Psoas muscle (tissue), 8 donors: ENCODE data around the gene NAE1. TPM values are rescaled to one million over a fixed set of nuclear protein-coding genes. Genes with fewer than 3 reads are reported as not detected.

ENCODE experiments used
- ATAC-seq, 4 donors: fragments of 200-7000 bp; cut with Tn5 transposase; one replicate each; pipeline ENCODE4 v1.9.1; 2020; ENCODE audit warnings: moderate library complexity in 3 of 4, mild to moderate bottlenecking in 2 of 4
- DNase-seq, 2 donors: peaks; one replicate each; pipeline ENCODE4 v3.0.0-alpha.2; 2020
- H3K27ac ChIP-seq: fragments of 200-600 bp; one replicate; pipeline ENCODE4 v1.8.0; 2022
- H3K27me3 ChIP-seq, 3 donors: fragments of 200-600 bp in 1 of 3; one replicate each; pipeline versions ENCODE4 v1.6.1 to v1.8.0; 2013 to 2022; ENCODE audit warnings: low read length in 2 of 3, mild to moderate bottlenecking in 2 of 3, moderate library complexity in 1 of 3; ENCODE audit not compliant: insufficient read depth in 3 of 3
- H3K36me3 ChIP-seq, 2 donors: fragments of 200-600 bp in 1 of 2; one replicate each; pipeline versions ENCODE4 v1.6.1 to v1.8.0; 2013 to 2022; ENCODE audit warnings: low read depth in 1 of 2, mild to moderate bottlenecking in 1 of 2, moderate library complexity in 1 of 2; ENCODE audit not compliant: insufficient read depth in 1 of 2
- H3K4me1 ChIP-seq: fragments of 200-600 bp; one replicate; pipeline ENCODE4 v1.8.0; 2022
- H3K4me3 ChIP-seq: fragments of 200-600 bp; one replicate; pipeline ENCODE4 v1.8.0; 2022; ENCODE audit warnings: mild to moderate bottlenecking
- H3K9me3 ChIP-seq: fragments of 200-600 bp; one replicate; pipeline ENCODE4 v1.8.0; 2022
- WGBS, 3 donors: extraction: QIAGEN DNeasy Blood & Tissue Kit; methylation state at CpG; one replicate each; pipeline versions ENCODE4 v1.1.6 to v1.1.7; 2013; 5-methylcytosine and 5-hydroxymethylcytosine counted together
- intact Hi-C, 2 donors: fragments of 100-400 bp; cut with DNase I; formaldehyde crosslinking; loops; one replicate each; pipeline versions ENCODE4 v1.11.0 to v1.14.2; 2022
- polyA plus RNA-seq, 3 donors: library from polyadenylated mRNA; stranded (reverse); fragments of 200-250 nt; gene quantifications; one replicate each; pipeline ENCODE4 v1.2.3, GENCODE V29; 2013
- total RNA-seq, 4 donors: library from RNA; stranded (reverse); fragmentation: NEBNext Ultra II Directional in 2 of 4; extraction: Animal tissue kit (Norgen Biotek cat#: 25700) in 2 of 4; gene quantifications; one replicate each; pipeline versions ENCODE4 v1.2.1 to v1.2.4, GENCODE V29; 2021 to 2023
- TF ChIP-seq, protein P1 (sequence below): fragments of 200-600 bp; IDR thresholded peaks from one replicate; pipeline ENCODE4 v1.8.0; 2022; ENCODE audit warnings: antibody characterized with exemption
- donor health status: healthy with polysubstance abuse.
- donor health status: DM: no; HTN: no; CAD: no; lungs with moderate emphysema.
- donor health status: Bipolar disorder and iron deficiency.
- donor health status: healthy.
- donor health status: DM: yes; HTN: yes; CAD: no.
- donor health status: DM: no; HTN: no; CAD: no.
- donor health status: DM: no; HTN: no; CAD: no.
- donor health status: DM: yes; HTN: yes; CAD: no.

NAE1 gene
- total and polyA plus RNA-seq, 7 donors = 22.7 to 46.1 (median 30.9) TPM

DNA sequence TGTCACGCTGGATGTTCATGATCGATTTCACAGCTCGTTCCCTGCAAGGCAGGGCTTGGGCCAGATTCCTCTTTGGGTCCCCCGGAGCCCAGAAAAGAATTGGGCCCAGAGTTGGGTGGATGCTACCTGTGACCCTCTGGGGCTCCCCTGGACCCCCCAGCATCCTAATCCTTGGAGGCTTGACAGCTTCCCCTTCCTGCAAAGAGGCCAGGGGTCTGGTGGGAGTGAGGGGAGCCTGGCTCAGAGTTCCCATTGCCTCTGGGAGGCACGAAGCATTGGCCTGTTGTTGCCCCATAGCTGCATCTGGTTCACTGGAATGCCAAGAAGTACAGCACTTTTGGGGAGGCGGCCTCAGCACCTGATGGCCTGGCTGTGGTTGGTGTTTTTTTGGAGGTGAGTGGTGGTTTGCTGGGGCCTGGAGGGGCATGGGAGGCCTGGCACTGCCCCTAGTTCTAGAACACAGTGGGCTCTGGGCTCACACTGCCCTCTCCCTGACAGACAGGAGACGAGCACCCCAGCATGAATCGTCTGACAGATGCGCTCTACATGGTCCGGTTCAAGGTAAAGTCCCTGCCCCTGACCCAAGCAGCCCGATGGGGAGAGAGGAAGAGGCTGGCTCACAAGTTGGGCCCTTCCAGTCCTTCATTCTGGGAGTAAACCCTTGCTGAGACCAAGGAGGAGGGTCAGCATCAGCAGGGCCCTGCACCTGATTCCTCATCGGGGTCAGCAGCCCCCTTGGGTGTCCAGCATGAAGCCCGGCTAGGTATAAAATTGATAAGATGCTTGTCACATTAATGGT lies 20.6 kb upstream of the NAE1 start:
- ATAC-seq (no peak), DNase-seq (no peak)
- WGBS, 3 donors = 76 to 81% (median 78%) methylated on average over 13 of the region's 13 CpGs
- no peaks in the 10 kb centered on the region for H3K9me3 ChIP-seq
- no peak overlapping the region for H3K27ac ChIP-seq
- no peaks in the 10 kb centered on the region for H3K36me3 ChIP-seq
- no peaks in the 10 kb centered on the region for H3K4me1 ChIP-seq
- intact Hi-C loops = no loop called here
- no peak overlapping the region for H3K4me3 ChIP-seq
- H3K27me3 ChIP-seq = no peaks in the 10 kb centered on the region
- TF ChIP-seq, protein P1, sequence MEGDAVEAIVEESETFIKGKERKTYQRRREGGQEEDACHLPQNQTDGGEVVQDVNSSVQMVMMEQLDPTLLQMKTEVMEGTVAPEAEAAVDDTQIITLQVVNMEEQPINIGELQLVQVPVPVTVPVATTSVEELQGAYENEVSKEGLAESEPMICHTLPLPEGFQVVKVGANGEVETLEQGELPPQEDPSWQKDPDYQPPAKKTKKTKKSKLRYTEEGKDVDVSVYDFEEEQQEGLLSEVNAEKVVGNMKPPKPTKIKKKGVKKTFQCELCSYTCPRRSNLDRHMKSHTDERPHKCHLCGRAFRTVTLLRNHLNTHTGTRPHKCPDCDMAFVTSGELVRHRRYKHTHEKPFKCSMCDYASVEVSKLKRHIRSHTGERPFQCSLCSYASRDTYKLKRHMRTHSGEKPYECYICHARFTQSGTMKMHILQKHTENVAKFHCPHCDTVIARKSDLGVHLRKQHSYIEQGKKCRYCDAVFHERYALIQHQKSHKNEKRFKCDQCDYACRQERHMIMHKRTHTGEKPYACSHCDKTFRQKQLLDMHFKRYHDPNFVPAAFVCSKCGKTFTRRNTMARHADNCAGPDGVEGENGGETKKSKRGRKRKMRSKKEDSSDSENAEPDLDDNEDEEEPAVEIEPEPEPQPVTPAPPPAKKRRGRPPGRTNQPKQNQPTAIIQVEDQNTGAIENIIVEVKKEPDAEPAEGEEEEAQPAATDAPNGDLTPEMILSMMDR = no peak

DNA sequence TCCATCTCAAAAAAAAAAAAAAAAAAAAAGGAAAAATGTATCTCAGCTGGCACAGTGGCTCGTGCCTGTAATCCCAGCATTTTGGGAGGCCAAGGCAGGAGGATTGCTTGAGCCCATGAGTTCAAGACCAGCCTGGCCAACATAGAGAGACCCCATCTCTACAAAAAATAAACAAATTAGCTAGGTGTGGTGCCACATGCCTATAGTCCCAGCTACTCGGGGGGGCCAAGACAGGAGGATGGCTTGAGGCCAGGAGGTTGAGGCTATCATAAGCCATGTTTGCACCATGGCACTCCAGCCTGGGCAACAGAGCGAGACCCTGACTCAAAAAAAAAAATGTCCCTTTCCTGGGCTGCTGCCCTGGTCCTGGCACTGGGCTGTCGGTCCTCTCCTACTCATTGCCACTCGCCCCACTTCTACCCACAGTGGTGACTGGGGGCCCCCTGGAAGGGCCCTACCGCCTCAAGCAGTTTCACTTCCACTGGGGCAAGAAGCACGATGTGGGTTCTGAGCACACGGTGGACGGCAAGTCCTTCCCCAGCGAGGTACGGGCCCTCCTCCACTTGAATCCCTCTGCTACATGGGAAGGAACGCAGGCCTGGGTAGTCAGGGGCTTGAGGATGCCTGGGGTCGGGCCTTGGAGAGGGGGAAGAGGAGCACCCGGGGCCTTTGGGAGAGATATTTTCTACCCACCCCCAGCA lies 19.5 kb upstream of the NAE1 start:
- Histone ChIP-seq H3K4me3 (no peak overlapping the region), H3K9me3 (no peaks in the 10 kb centered on the region), H3K27ac (no peak overlapping the region), H3K36me3 (no peaks in the 10 kb centered on the region), H3K27me3 (peaks cover 0 to 2% (median under 1%) of the 10 kb centered on the region in 3 donors), H3K4me1 (peaks cover 5% of the 10 kb centered on the region)
- intact Hi-C loops = no loop called here
- no peak for DNase-seq
- no peak for ATAC-seq
- TF ChIP-seq, protein P1 = no peak
- 89 to 91% (median 91%) methylated on average over 14 of the region's 14 CpGs for WGBS, 3 donors

DNA sequence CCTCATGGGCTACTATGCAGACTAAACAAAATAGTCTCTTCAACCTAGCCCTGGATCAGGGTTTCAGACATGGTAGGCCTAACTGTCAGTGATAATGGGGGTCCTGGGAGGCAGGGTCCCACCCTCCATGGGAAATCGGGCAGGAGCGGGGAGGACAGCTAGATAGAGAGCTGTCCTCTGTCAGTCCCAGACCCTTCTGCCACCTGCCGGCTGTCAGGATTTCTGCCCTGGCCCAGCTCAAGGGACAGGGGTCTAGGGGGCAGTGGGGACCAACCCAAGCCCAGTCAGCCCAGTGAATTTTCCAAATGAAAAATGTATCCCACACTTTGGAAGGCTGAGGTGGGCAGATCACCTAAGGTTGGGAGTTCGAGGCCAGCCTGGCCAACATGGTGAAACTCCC lies 18.8 kb upstream of the NAE1 start:
- TF ChIP-seq, protein P1 = no peak
- intact Hi-C loops = no loop called here
- ATAC-seq (no peak), DNase-seq (no peak)
- Histone ChIP-seq H3K27me3 (peaks cover 0 to 8% (median 6%) of the 10 kb centered on the region in 3 donors), H3K4me3 (no peak overlapping the region), H3K9me3 (no peaks in the 10 kb centered on the region), H3K36me3 (no peaks in the 10 kb centered on the region), H3K4me1 (peaks cover 12% of the 10 kb centered on the region), H3K27ac (no peak overlapping the region)
- WGBS, 3 donors = 85 to 91% (median 86%) methylated on average over 4 of the region's 4 CpGs

DNA sequence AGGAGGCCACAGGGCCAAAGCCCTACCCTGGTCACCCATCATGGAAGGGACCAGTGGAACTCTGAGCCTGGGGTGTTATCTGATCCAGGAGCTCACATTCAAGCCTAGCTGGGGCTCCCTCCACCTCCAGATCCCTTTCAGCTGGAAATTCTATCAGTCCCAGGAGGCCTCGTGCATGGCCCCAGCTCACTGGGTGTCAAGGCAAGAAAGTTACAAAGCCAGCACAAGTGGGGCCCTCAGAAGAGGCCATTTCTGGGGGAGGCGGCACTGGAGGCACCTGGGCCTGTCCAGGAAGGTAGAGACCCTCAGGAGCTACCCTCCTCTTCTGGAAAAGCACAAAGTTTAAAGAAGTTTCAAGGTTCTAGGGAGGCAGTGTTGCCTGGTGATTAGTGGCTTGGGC lies 18.2 kb upstream of the NAE1 start:
- ATAC-seq = no peak
- no peak overlapping the region for H3K4me3 ChIP-seq
- H3K9me3 ChIP-seq = no peaks in the 10 kb centered on the region
- H3K27ac ChIP-seq = no peak overlapping the region
- intact Hi-C loops = no loop called here
- H3K36me3 ChIP-seq = no peaks in the 10 kb centered on the region
- no peak for DNase-seq
- 64 to 94% (median 65%) methylated on average over 2 of the region's 2 CpGs for WGBS, 3 donors
- peaks cover 0 to 13% (median 8%) of the 10 kb centered on the region in 3 donors for H3K27me3 ChIP-seq
- peaks cover 12% of the 10 kb centered on the region for H3K4me1 ChIP-seq
- TF ChIP-seq, protein P1 = no peak
